Tibial artery (tissue), 4 donors: ENCODE measurements around the gene TFB2M.

Experiments
- DNase-seq, 2 donors: peaks; one replicate each; pipeline ENCODE4 v3.0.0-alpha.2; 2019
- H3K27ac ChIP-seq, 2 donors: fragments of 200-600 bp; sonication (generic) in 1 of 2; 1 replicate in 1 of 2; 2 replicates in 1 of 2; pipeline ENCODE4 v1.5.1; 2018 to 2019; ENCODE audit warnings: mild to moderate bottlenecking in 1 of 2
- H3K27me3 ChIP-seq, 2 donors: fragments of 200-600 bp; sonication (generic) in 1 of 2; one replicate each; pipeline versions ENCODE4 v1.5.1 to v1.6.0; 2016 to 2019
- H3K36me3 ChIP-seq, 3 donors: fragments of 200-600 bp; sonication (generic) in 2 of 3; one replicate each; pipeline ENCODE4 v1.5.1; 2016 to 2019; ENCODE audit warnings: mild to moderate bottlenecking in 2 of 3
- H3K4me1 ChIP-seq, 4 donors: fragments of 200-600 bp; sonication (generic) in 2 of 4; 1 replicate in 3 of 4; 2 replicates in 1 of 4; pipeline ENCODE4 v1.5.1; 2016 to 2019
- H3K4me3 ChIP-seq, 2 donors: fragments of 200-600 bp; sonication (generic) in 1 of 2; 1 replicate in 1 of 2; 2 replicates in 1 of 2; pipeline ENCODE4 v1.5.1; 2018 to 2019; ENCODE audit warnings: mild to moderate bottlenecking in 2 of 2
- H3K9me3 ChIP-seq, 3 donors: fragments of 200-600 bp; sonication (generic) in 1 of 3; one replicate each; pipeline ENCODE4 v1.5.1; 2016 to 2019
- CTCF ChIP-seq, 2 experiments: fragments of 200-600 bp in 1 of 2; fragments of 450-650 bp in 1 of 2; IDR thresholded peaks; one replicate each; pipeline ENCODE4 v1.5.1; 2017 to 2019; ENCODE audit warnings: antibody characterized with exemption in 2 of 2, mild to moderate bottlenecking in 1 of 2, moderate library complexity in 1 of 2
- intact Hi-C: fragments of 100-400 bp; cut with DNase I; formaldehyde crosslinking; loops from one replicate; pipeline ENCODE4 v1.15.0; 2023; ENCODE audit warnings: low total_unique reads

The TFB2M gene

GRCh38 chr1:246526915-246527314 lies 39.1 kb downstream of the TFB2M start:
- no peaks in the 10 kb centered on the region for H3K27me3 ChIP-seq
- no peak for DNase-seq
- H3K27ac ChIP-seq: no peak overlapping the region
- intact Hi-C loops: no loop called here
- TF ChIP-seq CTCF (IDR thresholded peaks at IDR 0.05): no peak
- H3K36me3 ChIP-seq: no peaks in the 10 kb centered on the region
- H3K4me3 ChIP-seq: no peak overlapping the region
- no peaks in the 10 kb centered on the region for H3K4me1 ChIP-seq
- peaks cover 0 to 13% (median 9%) of the 10 kb centered on the region in 3 donors for H3K9me3 ChIP-seq

- Histone ChIP-seq H3K4me1 (no peaks in the 10 kb centered on the region), H3K9me3 (peaks cover 0 to 13% (median 9%) of the 10 kb centered on the region in 3 donors), H3K4me3 (no peak overlapping the region), H3K36me3 (no peaks in the 10 kb centered on the region), H3K27ac (no peak overlapping the region), H3K27me3 (no peaks in the 10 kb centered on the region)
- DNase-seq: no peak
- intact Hi-C loops: no loop called here
- TF ChIP-seq CTCF (IDR thresholded peaks at IDR 0.05): no peak
Measured at GRCh38 chr1:246526380-246526779, 39.7 kb downstream of the TFB2M start.

GRCh38 chr1:246519514-246519913 lies 46.5 kb downstream of the TFB2M start:
- H3K27me3 ChIP-seq: no peaks in the 10 kb centered on the region
- H3K36me3 ChIP-seq: no peaks in the 10 kb centered on the region
- DNase-seq: no peak
- intact Hi-C loops: no loop called here
- no peak for TF ChIP-seq CTCF (IDR thresholded peaks at IDR 0.05)
- H3K4me3 ChIP-seq: no peak overlapping the region
- H3K27ac ChIP-seq: no peak overlapping the region
- H3K9me3 ChIP-seq: peaks cover 6 to 25% (median 25%) of the 10 kb centered on the region in 3 donors
- H3K4me1 ChIP-seq: no peaks in the 10 kb centered on the region

GRCh38 chr1:246518456-246519205 lies 47.4 kb downstream of the TFB2M start:
- no peaks in the 10 kb centered on the region for H3K4me1 ChIP-seq
- no peaks in the 10 kb centered on the region for H3K27me3 ChIP-seq
- no peak for DNase-seq
- no peak overlapping the region for H3K4me3 ChIP-seq
- no peak overlapping the region for H3K27ac ChIP-seq
- H3K36me3 ChIP-seq: no peaks in the 10 kb centered on the region
- H3K9me3 ChIP-seq: peaks cover 6 to 33% (median 33%) of the 10 kb centered on the region in 3 donors
- intact Hi-C loops: no loop called here
- TF ChIP-seq CTCF (IDR thresholded peaks at IDR 0.05): no peak

- DNase-seq: no peak
- no peaks in the 10 kb centered on the region for H3K27me3 ChIP-seq
- peaks cover 6 to 38% (median 35%) of the 10 kb centered on the region in 3 donors for H3K9me3 ChIP-seq
- intact Hi-C loops: no loop called here
- no peak overlapping the region for H3K4me3 ChIP-seq
- no peak for TF ChIP-seq CTCF (IDR thresholded peaks at IDR 0.05)
- no peaks in the 10 kb centered on the region for H3K36me3 ChIP-seq
- no peaks in the 10 kb centered on the region for H3K4me1 ChIP-seq
- H3K27ac ChIP-seq: no peak overlapping the region
Measured at GRCh38 chr1:246517391-246517790, 48.7 kb downstream of the TFB2M start.
